ENCODE measurements around the gene HCFC2.

Gene HCFC2

GRCh38 chr12:104126548-104126947 lies 62.2 kb downstream of the HCFC2 start:
- DNase-seq (ENCODE audit: insufficient read length, low spot score) (no peak), FAIRE-seq (no peak)
- TF ChIP-seq CTCF (IDR thresholded peaks at IDR 0.05; ENCODE audit: insufficient read depth, missing control alignments) = no peak

- FAIRE-seq (no peak), DNase-seq (ENCODE audit: insufficient read length, low spot score) (no peak)
- TF ChIP-seq CTCF (IDR thresholded peaks at IDR 0.05; ENCODE audit: insufficient read depth, missing control alignments) = no peak
Observed at GRCh38 chr12:104130760-104131159, 66.4 kb downstream of the HCFC2 start.

GRCh38 chr12:104131609-104132008 lies 67.3 kb downstream of the HCFC2 start:
- TF ChIP-seq CTCF (IDR thresholded peaks at IDR 0.05; ENCODE audit: insufficient read depth, missing control alignments) = no peak
- DNase-seq (ENCODE audit: insufficient read length, low spot score) (no peak), FAIRE-seq (no peak)

GRCh38 chr12:104132351-104132956 lies 68.1 kb downstream of the HCFC2 start:
- no peak for DNase-seq (ENCODE audit: insufficient read length, low spot score)
- TF ChIP-seq CTCF (IDR thresholded peaks at IDR 0.05; ENCODE audit: insufficient read depth, missing control alignments) = no peak
- FAIRE-seq = no peak

- TF ChIP-seq CTCF (IDR thresholded peaks at IDR 0.05; ENCODE audit: insufficient read depth, missing control alignments) = no peak
- FAIRE-seq (no peak), DNase-seq (ENCODE audit: insufficient read length, low spot score) (no peak)
Observed at GRCh38 chr12:104133321-104133720, 69.0 kb downstream of the HCFC2 start.

- TF ChIP-seq CTCF (IDR thresholded peaks at IDR 0.05; ENCODE audit: insufficient read depth, missing control alignments) = no peak
- FAIRE-seq (no peak), DNase-seq (ENCODE audit: insufficient read length, low spot score) (no peak)
Observed at GRCh38 chr12:104133866-104134265, 69.5 kb downstream of the HCFC2 start.

GRCh38 chr12:104134882-104135281 lies 70.6 kb downstream of the HCFC2 start:
- DNase-seq (ENCODE audit: insufficient read length, low spot score) = no peak
- no peak for TF ChIP-seq CTCF (IDR thresholded peaks at IDR 0.05; ENCODE audit: insufficient read depth, missing control alignments)
- FAIRE-seq = no peak

Data from D721Med (cell line).